Mesothelial cell of epicardium (in vitro differentiated cells): ENCODE results near the gene IFNB1. TPM values are rescaled to one million over a fixed set of nuclear protein-coding genes. Genes with fewer than 3 reads are reported as not detected.

Experiments
- DNase-seq, 2 experiments: peaks; one replicate each; pipeline ENCODE4 v3.0.0; 2021; ENCODE audit warnings: low spot score in 2 of 2; ENCODE audit not compliant: unreplicated experiment in 2 of 2
- H3K27ac Mint-ChIP-seq: 2 replicates; pipeline ENCODE4 v1.8.0; 2021; ENCODE audit warnings: mixed read lengths
- H3K27me3 Mint-ChIP-seq: 2 replicates; pipeline ENCODE4 v1.8.0; 2021; ENCODE audit warnings: low read depth, mixed read lengths
- H3K36me3 Mint-ChIP-seq: 2 replicates; pipeline ENCODE4 v1.8.0; 2021; ENCODE audit warnings: mixed read lengths
- H3K4me1 Mint-ChIP-seq: 2 replicates; pipeline ENCODE4 v1.8.0; 2021; ENCODE audit warnings: mixed read lengths
- H3K4me3 Mint-ChIP-seq: 2 replicates; pipeline ENCODE4 v1.8.0; 2021; ENCODE audit warnings: mild to moderate bottlenecking, moderate library complexity, mixed read lengths
- H3K9me3 Mint-ChIP-seq: 2 replicates; pipeline ENCODE4 v1.8.0; 2021; ENCODE audit warnings: mixed read lengths
- CTCF ChIP-seq: fragments of 200-600 bp; sonication (generic); IDR thresholded peaks from one replicate; pipeline ENCODE4 v1.5.0; 2021; ENCODE audit warnings: antibody characterized with exemption; ENCODE audit not compliant: unreplicated experiment
- total RNA-seq: library from RNA; stranded (reverse); gene quantifications from 3 replicates; pipeline ENCODE4 v1.2.1, GENCODE V29; 2021

The IFNB1 gene
- total RNA-seq, 1 donor from 2014 or later = not detected

DNA sequence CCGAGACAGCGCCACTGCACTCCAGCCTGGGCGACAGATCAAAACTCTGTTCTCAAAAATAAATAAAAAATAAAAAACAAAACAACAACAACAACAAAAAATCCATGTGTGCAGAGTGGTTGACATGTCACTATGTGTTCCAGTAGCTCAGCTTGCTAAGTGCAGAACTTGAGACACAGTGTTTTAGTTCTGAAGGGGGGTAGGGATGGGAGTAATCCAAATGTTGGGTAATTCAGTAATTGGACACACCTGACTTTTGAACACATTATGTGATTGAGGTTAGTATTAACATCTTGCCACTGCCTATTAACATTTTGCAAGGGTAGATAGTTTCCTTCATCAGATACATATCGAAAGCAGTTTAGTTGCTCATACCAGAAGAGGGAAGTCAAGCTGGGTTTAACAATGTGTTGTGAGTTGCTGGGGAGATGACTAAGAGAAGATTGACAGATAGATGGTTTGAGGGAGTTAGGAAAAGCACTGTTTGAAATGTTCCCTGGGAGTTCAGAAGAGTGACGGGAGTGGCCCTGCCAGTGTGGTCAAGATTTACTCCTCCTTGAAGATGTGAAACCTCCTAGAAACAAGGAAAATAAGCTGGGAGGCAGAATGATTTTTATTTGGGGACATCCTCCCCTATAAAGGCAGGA lies 47.2 kb downstream of the IFNB1 start:
- Mint-ChIP-seq H3K27me3 (peaks cover 3% of the 10 kb centered on the region), H3K9me3 (no peaks in the 10 kb centered on the region), H3K4me1 (no peaks in the 10 kb centered on the region), H3K27ac (no peak overlapping the region), H3K36me3 (no peaks in the 10 kb centered on the region), H3K4me3 (no peak overlapping the region)
- DNase-seq = no peak
- no peak for TF ChIP-seq CTCF

DNA sequence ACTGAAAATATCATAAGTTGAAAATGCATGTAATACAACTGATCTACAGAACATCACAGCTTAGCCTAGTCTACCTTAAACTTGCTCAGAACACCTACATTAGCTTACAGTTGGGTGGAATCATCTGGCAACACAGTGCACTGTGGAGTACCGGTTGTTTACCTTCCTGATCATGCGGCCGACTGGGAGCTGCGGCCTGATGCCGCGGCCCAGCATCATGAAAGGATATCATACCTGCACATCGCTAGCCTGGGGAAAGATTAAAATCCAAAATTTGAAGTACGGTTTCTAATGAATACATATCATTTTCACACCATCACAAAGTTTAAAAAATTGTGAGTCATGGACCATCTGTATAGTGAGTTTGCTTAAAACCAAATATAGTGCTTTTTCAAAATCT lies 48.1 kb downstream of the IFNB1 start:
- Mint-ChIP-seq H3K4me1 (no peaks in the 10 kb centered on the region), H3K27me3 (peaks cover 3% of the 10 kb centered on the region), H3K4me3 (no peak overlapping the region), H3K27ac (no peak overlapping the region), H3K9me3 (no peaks in the 10 kb centered on the region), H3K36me3 (no peaks in the 10 kb centered on the region)
- no peak for TF ChIP-seq CTCF
- DNase-seq = no peak

GRCh38 chr9:21028466-21028865 lies 49.3 kb downstream of the IFNB1 start:
- Mint-ChIP-seq H3K27ac (no peak overlapping the region), H3K4me1 (no peaks in the 10 kb centered on the region), H3K27me3 (no peaks in the 10 kb centered on the region), H3K4me3 (no peak overlapping the region), H3K36me3 (no peaks in the 10 kb centered on the region), H3K9me3 (no peaks in the 10 kb centered on the region)
- no peak for TF ChIP-seq CTCF
- DNase-seq = no peak

- no peaks in the 10 kb centered on the region for H3K4me1 Mint-ChIP-seq
- no peak for DNase-seq
- peaks cover 3% of the 10 kb centered on the region for H3K36me3 Mint-ChIP-seq
- no peak overlapping the region for H3K27ac Mint-ChIP-seq
- no peak for TF ChIP-seq CTCF
- no peak overlapping the region for H3K4me3 Mint-ChIP-seq
- H3K27me3 Mint-ChIP-seq = no peaks in the 10 kb centered on the region
- peaks cover under 1% of the 10 kb centered on the region for H3K9me3 Mint-ChIP-seq
Measured at GRCh38 chr9:21027295-21027694, 50.4 kb downstream of the IFNB1 start.

Other genes with a start within 250 kb of the IFNB1 start
- gene HACD4, start 46.3 kb downstream of the IFNB1 start, total RNA-seq = 3.0 TPM in 3 replicates
- not detected in 3 replicates for gene IFNW1, start 63.9 kb upstream of the IFNB1 start, total RNA-seq
- not detected in 3 replicates for gene IFNA21, start 88.7 kb upstream of the IFNB1 start, total RNA-seq
- gene IFNA4, start 109.6 kb upstream of the IFNB1 start, total RNA-seq = not detected in 3 replicates
- not detected in 3 replicates for gene IFNA7, start 124.3 kb upstream of the IFNB1 start, total RNA-seq
- not detected in 3 replicates for gene IFNA10, start 129.2 kb upstream of the IFNB1 start, total RNA-seq
- not detected in 3 replicates for gene IFNA16, start 139.4 kb upstream of the IFNB1 start, total RNA-seq
- not detected in 3 replicates for gene IFNA17, start 150.3 kb upstream of the IFNB1 start, total RNA-seq
- gene IFNA14, start 162.1 kb upstream of the IFNB1 start, total RNA-seq = not detected in 3 replicates
- gene IFNA5, start 227.4 kb upstream of the IFNB1 start, total RNA-seq = not detected in 3 replicates